Activated CD8-positive, alpha-beta T cell treated with anti-CD3 and anti-CD28 coated beads for 36 hours (primary cell): ENCODE data around the gene VAPB. TPM values are rescaled to one million over a fixed set of nuclear protein-coding genes. Genes with fewer than 3 reads are reported as not detected.
"Not testable (repeated sequence)": the region's sequence is repeated elsewhere in the genome, so short reads cannot be mapped to it uniquely, and the experiment has no call there.

Source experiments
- ATAC-seq: fragments of 200-7000 bp; cut with Tn5 transposase; one replicate; pipeline ENCODE4 v1.10.0; 2021; ENCODE audit warnings: mild to moderate bottlenecking, moderate library complexity
- CTCF ChIA-PET: fragments of 350-600 bp; sonication (Branson Sonifier 250); formaldehyde crosslinking; loops from one replicate; lab custom pipeline; 2021; ENCODE audit warnings: antibody characterized with exemption; lab: Charles Lee
- POLR2A ChIA-PET: fragments of 350-600 bp; sonication (Branson Sonifier 250); formaldehyde crosslinking; loops from one replicate; lab custom pipeline; 2021; ENCODE audit warnings: antibody characterized with exemption; lab: Charles Lee
- DNase-seq: peaks from one replicate; pipeline ENCODE4 v3.0.0-alpha.2; 2020
- H3K27ac Mint-ChIP-seq: one replicate; pipeline ENCODE4 v1.8.0; 2021; ENCODE audit warnings: mild to moderate bottlenecking, mixed read lengths
- H3K27me3 Mint-ChIP-seq: one replicate; pipeline ENCODE4 v1.8.0; 2021; ENCODE audit warnings: mixed read lengths
- H3K36me3 Mint-ChIP-seq: one replicate; pipeline ENCODE4 v1.8.0; 2021; ENCODE audit warnings: low read depth, mixed read lengths
- H3K4me1 Mint-ChIP-seq: one replicate; pipeline ENCODE4 v1.8.0; 2021; ENCODE audit warnings: low read depth, mixed read lengths
- H3K4me3 Mint-ChIP-seq: one replicate; pipeline ENCODE4 v1.8.0; 2021; ENCODE audit warnings: mild to moderate bottlenecking, moderate library complexity, mixed read lengths
- H3K9me3 Mint-ChIP-seq: one replicate; pipeline ENCODE4 v1.8.0; 2021; ENCODE audit warnings: mixed read lengths
- intact Hi-C: fragments of 100-400 bp; cut with micrococcal nuclease; formaldehyde crosslinking; loops from one replicate; pipeline ENCODE4 v1.10.0; 2022
- total RNA-seq, 2 experiments: library from RNA; stranded (reverse); gene quantifications; one replicate each; pipeline ENCODE4 v1.2.3, GENCODE V29; 2021
- TF ChIP-seq, protein P1 (sequence below): fragments of 200-600 bp; IDR thresholded peaks from one replicate; pipeline ENCODE4 v1.8.0; 2022; ENCODE audit warnings: antibody characterized with exemption, mild to moderate bottlenecking

VAPB gene
- total RNA-seq, 2 experiments from 2014 or later: 46.3 to 46.8 TPM

DNA sequence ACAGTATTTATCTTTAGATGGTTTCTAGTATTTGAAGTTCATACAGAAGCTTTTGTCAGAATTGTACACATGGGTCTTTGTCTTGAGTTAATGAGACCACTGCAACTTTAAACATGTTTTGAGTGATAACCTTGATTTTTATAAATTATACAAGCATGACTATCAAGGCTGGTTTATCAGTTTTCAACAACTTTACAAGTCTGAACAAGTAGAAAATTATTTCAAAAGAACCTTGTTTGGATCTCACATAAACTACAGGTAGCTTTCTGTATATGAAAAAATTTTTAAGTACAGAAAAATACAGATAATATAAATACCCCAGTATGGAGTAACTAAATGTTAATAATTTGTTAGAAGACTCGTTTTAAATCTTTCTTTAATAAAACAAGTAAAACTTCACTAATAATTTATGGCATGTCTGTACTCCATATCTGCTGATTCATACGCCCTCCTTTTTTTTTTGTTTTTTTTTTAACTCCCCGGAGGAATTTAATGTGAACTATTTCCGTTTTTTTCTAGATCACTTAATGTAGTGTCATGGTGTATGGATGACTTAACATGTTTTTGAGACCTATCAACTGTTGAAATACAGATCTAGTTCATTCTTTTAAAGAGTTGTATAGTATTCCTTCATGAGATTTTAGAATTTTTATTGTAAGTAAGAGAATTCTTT, 18.3 kb downstream of the VAPB start:
- ChIA-PET CTCF (interaction anchor here (1.4 to 1.6 kb wide), 2 partner anchors 40 to 173 kb away, joined by 3 to 7 read pairs; no protein-coding TSS in a partner anchor), POLR2A (no interaction called here)
- intact Hi-C loops: no loop called here
- DNase-seq (no peak), ATAC-seq (no peak)
- peaks cover 4% of the 10 kb centered on the region for H3K36me3 Mint-ChIP-seq
- peaks cover 40% of the 10 kb centered on the region for H3K4me1 Mint-ChIP-seq
- no peaks in the 10 kb centered on the region for H3K27me3 Mint-ChIP-seq
- TF ChIP-seq, protein P1, sequence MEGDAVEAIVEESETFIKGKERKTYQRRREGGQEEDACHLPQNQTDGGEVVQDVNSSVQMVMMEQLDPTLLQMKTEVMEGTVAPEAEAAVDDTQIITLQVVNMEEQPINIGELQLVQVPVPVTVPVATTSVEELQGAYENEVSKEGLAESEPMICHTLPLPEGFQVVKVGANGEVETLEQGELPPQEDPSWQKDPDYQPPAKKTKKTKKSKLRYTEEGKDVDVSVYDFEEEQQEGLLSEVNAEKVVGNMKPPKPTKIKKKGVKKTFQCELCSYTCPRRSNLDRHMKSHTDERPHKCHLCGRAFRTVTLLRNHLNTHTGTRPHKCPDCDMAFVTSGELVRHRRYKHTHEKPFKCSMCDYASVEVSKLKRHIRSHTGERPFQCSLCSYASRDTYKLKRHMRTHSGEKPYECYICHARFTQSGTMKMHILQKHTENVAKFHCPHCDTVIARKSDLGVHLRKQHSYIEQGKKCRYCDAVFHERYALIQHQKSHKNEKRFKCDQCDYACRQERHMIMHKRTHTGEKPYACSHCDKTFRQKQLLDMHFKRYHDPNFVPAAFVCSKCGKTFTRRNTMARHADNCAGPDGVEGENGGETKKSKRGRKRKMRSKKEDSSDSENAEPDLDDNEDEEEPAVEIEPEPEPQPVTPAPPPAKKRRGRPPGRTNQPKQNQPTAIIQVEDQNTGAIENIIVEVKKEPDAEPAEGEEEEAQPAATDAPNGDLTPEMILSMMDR: no peak
- no peaks in the 10 kb centered on the region for H3K9me3 Mint-ChIP-seq
- H3K4me3 Mint-ChIP-seq: no peak overlapping the region
- peak overlapping the region; percentile 77 for H3K27ac Mint-ChIP-seq

DNA sequence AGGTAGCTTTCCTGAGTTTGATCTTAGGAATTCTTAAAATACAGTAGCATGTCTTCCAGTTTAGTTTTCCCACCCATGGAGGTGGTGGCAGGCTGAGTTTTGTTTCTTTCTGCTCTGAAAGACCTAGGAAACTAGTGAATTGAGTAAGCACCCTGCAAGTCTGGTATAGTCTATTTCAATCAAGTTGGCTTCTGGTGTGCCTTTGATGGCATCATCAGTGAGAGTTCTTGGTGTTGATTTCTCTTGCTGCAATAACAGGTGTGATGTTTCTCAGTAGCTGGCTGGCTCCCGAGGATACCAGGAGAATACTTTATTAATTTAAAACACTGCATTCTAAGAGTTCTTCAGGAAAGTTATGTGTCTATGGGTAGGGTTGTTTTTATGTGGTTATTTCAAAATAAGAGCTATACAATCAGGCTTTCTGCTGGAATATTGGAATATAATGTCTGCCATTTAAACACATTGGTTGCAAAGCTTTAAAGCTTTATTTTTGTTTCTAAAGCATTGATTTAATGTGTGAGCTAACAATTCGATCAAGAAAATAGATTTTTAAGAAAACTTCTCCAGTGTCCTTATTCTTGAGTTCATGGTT, 19.0 kb downstream of the VAPB start:
- intact Hi-C loops: no loop called here
- TF ChIP-seq, protein P1: no peak
- no peaks in the 10 kb centered on the region for H3K9me3 Mint-ChIP-seq
- DNase-seq: peak; percentile 43
- ATAC-seq: peak; percentile 87
- H3K4me1 Mint-ChIP-seq: peaks cover 40% of the 10 kb centered on the region
- H3K27ac Mint-ChIP-seq: peak overlapping the region; percentile 87
- no peaks in the 10 kb centered on the region for H3K27me3 Mint-ChIP-seq
- peaks cover 6% of the 10 kb centered on the region for H3K36me3 Mint-ChIP-seq
- CTCF ChIA-PET: interaction anchor here (1.4 to 1.6 kb wide), 2 partner anchors 39 to 174 kb away, joined by 3 to 7 read pairs; no protein-coding TSS in a partner anchor
- POLR2A ChIA-PET: interaction anchor here (0.8 kb wide), 1 partner anchor 19 kb away, joined by 4 read pairs; the partner anchor contains the start of gene VAPB
- peak overlapping the region; percentile 16 for H3K4me3 Mint-ChIP-seq

DNA sequence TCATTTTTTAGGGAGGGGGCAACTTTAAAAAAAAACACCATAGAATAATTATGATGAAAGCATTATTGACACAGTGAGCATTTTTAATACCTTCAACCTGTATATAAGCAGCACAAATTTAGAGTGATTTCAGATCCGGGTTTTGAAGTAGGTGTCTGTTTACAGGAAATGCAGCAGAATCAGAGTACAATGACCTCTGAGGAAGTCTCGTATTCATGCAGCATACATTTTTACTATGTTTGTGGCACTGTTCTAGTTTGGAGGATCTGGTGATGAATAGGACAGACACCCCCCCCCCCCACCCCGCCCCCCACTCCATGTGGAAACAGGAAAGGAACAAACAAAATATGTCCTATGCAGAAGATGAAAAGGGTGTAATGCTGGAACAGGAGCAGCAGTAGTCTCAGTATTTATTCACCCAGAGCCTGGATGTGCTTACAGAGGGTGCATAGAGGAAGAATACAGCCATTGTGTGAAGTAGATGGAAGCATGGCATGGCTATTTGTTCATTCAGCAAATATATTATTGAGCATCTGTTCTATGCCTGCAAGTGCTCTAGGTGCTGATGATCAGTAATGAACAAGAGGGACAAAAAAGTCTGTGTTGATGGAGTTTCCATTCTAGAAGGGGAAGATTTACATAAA, 19.7 kb downstream of the VAPB start:
- peak; percentile 61 for ATAC-seq
- H3K4me3 Mint-ChIP-seq: no peak overlapping the region

DNA sequence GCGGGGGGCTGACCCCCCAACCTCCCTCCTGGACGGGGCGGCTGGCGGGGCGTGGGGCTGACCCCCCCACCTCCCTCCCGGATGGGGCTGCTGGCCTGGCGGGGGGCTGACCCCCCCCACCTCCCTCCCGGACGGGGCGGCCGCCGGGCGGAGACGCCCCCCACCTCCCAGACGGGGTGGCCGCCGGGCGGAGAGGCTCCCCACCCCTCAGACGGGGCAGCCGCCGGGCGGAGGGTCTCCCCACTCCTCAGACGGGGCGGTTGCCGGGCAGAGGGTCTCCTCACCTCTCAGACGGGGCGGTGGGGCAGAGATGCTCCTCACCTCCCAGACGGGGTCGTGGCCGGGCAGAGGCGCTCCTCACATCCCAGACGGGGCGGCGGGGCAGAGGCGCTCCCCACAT, 25.2 kb downstream of the VAPB start:
- intact Hi-C loops, CTCF ChIA-PET, H3K4me3 Mint-ChIP-seq, H3K27ac Mint-ChIP-seq, H3K9me3 Mint-ChIP-seq, ATAC-seq, POLR2A ChIA-PET, DNase-seq, H3K27me3 Mint-ChIP-seq: not testable (repeated sequence)
- peaks cover 41% of the 10 kb centered on the region for H3K4me1 Mint-ChIP-seq
- peaks cover 21% of the 10 kb centered on the region for H3K36me3 Mint-ChIP-seq

More for the DNA sequence above, 19.7 kb downstream of the VAPB start:
- Mint-ChIP-seq H3K9me3 (no peaks in the 10 kb centered on the region), H3K27me3 (no peaks in the 10 kb centered on the region), H3K4me1 (peaks cover 40% of the 10 kb centered on the region), H3K27ac (peak overlapping the region; percentile 87), H3K36me3 (peaks cover 6% of the 10 kb centered on the region)
- no peak for DNase-seq
- ChIA-PET POLR2A (interaction anchor here (0.8 kb wide), 1 partner anchor 20 kb away, joined by 4 read pairs; the partner anchor contains the start of gene VAPB), CTCF (interaction anchor here (1.4 to 1.6 kb wide), 2 partner anchors 39 to 175 kb away, joined by 3 to 7 read pairs; no protein-coding TSS in a partner anchor)
- TF ChIP-seq, protein P1: no peak
- intact Hi-C loops: no loop called here

DNA sequence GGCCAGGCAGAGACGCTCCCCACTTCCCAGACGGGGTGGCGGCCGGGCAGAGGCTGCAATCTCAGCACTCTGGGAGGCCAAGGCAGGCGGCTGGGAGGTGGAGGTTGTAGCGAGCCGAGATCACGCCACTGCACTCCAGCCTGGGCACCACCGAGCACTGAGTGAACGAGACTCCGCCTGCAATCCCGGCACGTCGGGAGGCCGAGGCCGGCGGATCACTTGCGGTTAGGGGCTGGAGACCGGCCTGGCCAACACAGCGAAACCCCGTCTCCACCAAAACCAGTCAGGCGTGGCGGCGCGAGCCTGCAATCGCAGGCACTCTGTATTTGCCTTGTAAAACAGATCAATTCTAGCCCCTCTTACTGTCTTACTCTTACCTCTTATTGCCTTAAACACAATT, 25.8 kb downstream of the VAPB start:
- peaks cover 27% of the 10 kb centered on the region for H3K36me3 Mint-ChIP-seq
- H3K4me1 Mint-ChIP-seq: peaks cover 37% of the 10 kb centered on the region
- H3K27me3 Mint-ChIP-seq, DNase-seq, CTCF ChIA-PET, intact Hi-C loops, H3K9me3 Mint-ChIP-seq, H3K27ac Mint-ChIP-seq, H3K4me3 Mint-ChIP-seq, ATAC-seq, POLR2A ChIA-PET: not testable (repeated sequence)
